ENCODE results near the gene OR2B3. TPM values are rescaled to one million over a fixed set of nuclear protein-coding genes. Genes with fewer than 3 reads are reported as not detected.

OR2B3 gene
- total RNA-seq, 1 experiment from 2014 or later = not detected

- Histone ChIP-seq H3K9me3 (replicated peaks) (no peaks in the 10 kb centered on the region), H3K27ac (no peak overlapping the region), H3K4me1 (replicated peaks) (no peaks in the 10 kb centered on the region), H3K36me3 (no peaks in the 10 kb centered on the region), H3K27me3 (replicated peaks) (no peaks in the 10 kb centered on the region; the same call in 1 of the 2 replicates), H3K4me3 (no peak overlapping the region)
- DNase-seq (ENCODE audit: low read depth in 1 of 2, low spot score in 2 of 2) = peak; percentile 3 to 43
Observed at GRCh38 chr6:29071831-29072723, 15.0 kb downstream of the OR2B3 start.

DNA sequence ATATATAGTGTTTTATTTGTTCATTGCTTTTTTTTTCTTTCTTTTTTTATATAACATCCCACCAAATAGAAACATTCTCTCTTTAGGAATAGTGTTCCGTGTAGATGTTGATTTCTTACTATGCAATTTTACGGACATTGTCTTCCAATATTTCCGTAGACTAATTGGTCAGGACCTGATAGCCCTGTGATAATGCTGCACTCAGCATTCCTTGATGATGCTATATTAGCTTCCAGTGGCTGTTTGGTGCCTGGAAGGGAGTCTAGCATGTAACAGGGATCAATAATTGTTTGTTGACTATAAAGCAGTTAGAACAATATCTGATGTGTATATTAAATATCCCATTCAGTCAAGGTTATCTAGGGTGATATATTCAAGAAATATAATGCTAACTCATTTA is 35.4 kb downstream of the OR2B3 start:
- Histone ChIP-seq H3K27ac (no peak overlapping the region), H3K9me3 (replicated peaks) (no peaks in the 10 kb centered on the region), H3K4me3 (no peak overlapping the region), H3K27me3 (replicated peaks) (no peaks in the 10 kb centered on the region), H3K36me3 (no peaks in the 10 kb centered on the region), H3K4me1 (replicated peaks) (no peaks in the 10 kb centered on the region)
- no peak for DNase-seq (ENCODE audit: low read depth in 1 of 2, low spot score in 2 of 2)

DNA sequence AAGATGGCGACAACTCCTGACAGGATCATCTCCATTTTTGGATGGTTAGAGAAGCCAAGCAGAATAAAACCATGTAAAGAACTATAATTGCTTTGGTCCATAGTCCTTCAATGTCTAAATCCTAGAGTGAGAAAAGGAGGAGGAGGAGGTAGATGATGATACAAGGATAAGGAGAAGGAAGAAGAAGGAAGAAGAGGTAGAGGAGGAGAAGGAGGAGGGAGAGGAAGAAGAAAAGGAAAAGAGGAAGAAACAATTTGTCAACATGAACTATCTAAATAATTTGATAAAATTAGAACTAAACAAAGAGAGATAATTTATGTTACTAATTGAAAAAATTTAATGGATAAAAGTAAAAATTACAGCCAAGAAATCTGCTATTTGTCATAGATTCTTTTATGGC is 42.0 kb downstream of the OR2B3 start, which contains the start of gene OR2W1:
Gene OR2W1, minus strand, starts transcription at position 101 of the 400 bp plus-strand sequence. Its CDS starts 0 bp downstream, at position 101.
- H3K27ac ChIP-seq = no peak within 1 kb of the TSS
- H3K27me3 ChIP-seq (replicated peaks) = no peaks in the 10 kb centered on the region
- H3K9me3 ChIP-seq (replicated peaks) = no peaks in the 10 kb centered on the region
- no peaks in the 10 kb centered on the region for H3K4me1 ChIP-seq (replicated peaks)
- H3K36me3 ChIP-seq = no peaks in the 10 kb centered on the region
- no peak within 1 kb of the TSS for H3K4me3 ChIP-seq
- DNase-seq (ENCODE audit: low read depth in 1 of 2, low spot score in 2 of 2) = no peak

Other genes starting within 250 kb of the OR2B3 start
- 38.2 and 61.4 TPM in 2 replicates for gene TRIM27, start 163.3 kb downstream of the OR2B3 start, total RNA-seq (2014; rRNA removed; shearing (Covaris generic))
- gene ZNF311, start 82.0 kb downstream of the OR2B3 start, total RNA-seq (2014; rRNA removed; shearing (Covaris generic)) = not detected in 2 replicates
- gene OR2W1, start 42.1 kb downstream of the OR2B3 start, total RNA-seq (2014; rRNA removed; shearing (Covaris generic)) = not detected in 2 replicates
- not detected in 2 replicates for gene OR2J1, start 12.2 kb upstream of the OR2B3 start, total RNA-seq (2014; rRNA removed; shearing (Covaris generic))
- not detected in 2 replicates for gene OR2J3, start 20.7 kb upstream of the OR2B3 start, total RNA-seq (2014; rRNA removed; shearing (Covaris generic))
- gene OR2J2, start 83.6 kb upstream of the OR2B3 start, total RNA-seq (2014; rRNA removed; shearing (Covaris generic)) = not detected in 2 replicates
- not detected in 2 replicates for gene OR14J1, start 214.4 kb upstream of the OR2B3 start, total RNA-seq (2014; rRNA removed; shearing (Covaris generic))

Measured in SJSA1 (cell line).